Lung (tissue), 12 donors: ENCODE results near the gene LILRA2. TPM values are rescaled to one million over a fixed set of nuclear protein-coding genes. Genes with fewer than 3 reads are reported as not detected.
"Not testable (repeated sequence)": the region's sequence is repeated elsewhere in the genome, so short reads cannot be mapped to it uniquely, and the experiment has no call there.

Experiments used
- ATAC-seq: fragments of 200-7000 bp; cut with Tn5 transposase; one replicate; pipeline ENCODE4 v1.9.1; 2020; ENCODE audit warnings: moderate number of reproducible peaks; ENCODE audit not compliant: insufficient read depth, low FRiP score
- DNase-seq, 3 donors: peaks; one replicate each; pipeline ENCODE4 v3.0.0-alpha.2; 2013 to 2017
- H3K27ac ChIP-seq, 2 donors: one replicate each; pipeline ENCODE4 v1.5.1; 2013; ENCODE audit warnings: mild to moderate bottlenecking in 2 of 2, moderate library complexity in 2 of 2, control low read depth in 1 of 2, inconsistent platforms in 1 of 2, low read depth in 1 of 2, low read length in 1 of 2
- H3K27me3 ChIP-seq, 3 donors: one replicate each; pipeline ENCODE4 v1.5.1; 2013; ENCODE audit warnings: low read length in 2 of 3; ENCODE audit not compliant: control insufficient read depth in 3 of 3, insufficient read depth in 3 of 3
- H3K36me3 ChIP-seq, 4 donors: one replicate each; pipeline ENCODE4 v1.5.1; 2013; ENCODE audit warnings: low read length in 4 of 4, mild to moderate bottlenecking in 1 of 4, moderate library complexity in 1 of 4; ENCODE audit not compliant: control insufficient read depth in 4 of 4, insufficient read depth in 4 of 4
- H3K4me1 ChIP-seq, 5 donors: one replicate each; pipeline ENCODE4 v1.5.1; 2013; ENCODE audit warnings: low read length in 5 of 5, mild to moderate bottlenecking in 2 of 5, moderate library complexity in 1 of 5; ENCODE audit not compliant: control insufficient read depth in 5 of 5, insufficient read depth in 5 of 5
- H3K4me3 ChIP-seq: one replicate; pipeline ENCODE4 v1.5.1; 2013; ENCODE audit warnings: mild to moderate bottlenecking, control low read depth, moderate library complexity
- H3K9ac ChIP-seq, 2 donors: one replicate each; pipeline ENCODE4 v1.5.1; 2013; ENCODE audit warnings: low read length in 2 of 2, control low read depth in 1 of 2; ENCODE audit not compliant: insufficient read depth in 1 of 2
- H3K9me3 ChIP-seq, 4 donors: one replicate each; pipeline ENCODE4 v1.5.1; 2013; ENCODE audit warnings: low read length in 3 of 4, mild to moderate bottlenecking in 1 of 4, moderate library complexity in 1 of 4; ENCODE audit not compliant: control insufficient read depth in 4 of 4, insufficient read depth in 3 of 4
- CTCF ChIP-seq: IDR thresholded peaks from 2 replicates; pipeline ENCODE4 v1.5.1; 2012; ENCODE audit warnings: mild to moderate bottlenecking; ENCODE audit errors: control extremely low read depth, extremely low read depth
- WGBS, 2 donors: extraction: QIAGEN DNeasy Blood & Tissue Kit; methylation state at CpG; one replicate each; pipeline ENCODE4 v1.1.7; 2013; 5-methylcytosine and 5-hydroxymethylcytosine counted together
- polyA plus RNA-seq, 2 donors: library from polyadenylated mRNA; stranded (reverse); fragments of 200-250 nt; gene quantifications; one replicate each; pipeline ENCODE4 v1.2.1, GENCODE V29; 2013
- total RNA-seq, 2 donors: library from RNA; depleted of rRNA in 1 of 2; stranded (reverse); fragments of >200 nt in 1 of 2; gene quantifications; one replicate each; pipeline ENCODE4 v1.2.1, GENCODE V29; 2014 to 2021
- donor health status: control.
- donor health status: control.
- donor health status: Bipolar disorder and iron deficiency.
- donor health status: healthy.
- donor health status: DM: yes; HTN: yes; CAD: no.

Gene LILRA2
- total and polyA plus RNA-seq, 4 donors, result 1.2 to 51.6 (median 9.0) TPM

GRCh38 chr19:54616821-54617560 lies 43.4 kb downstream of the LILRA2 start:
- Histone ChIP-seq H3K27me3 (no peaks in the 10 kb centered on the region), H3K36me3 (no peaks in the 10 kb centered on the region), H3K27ac (no peak overlapping the region), H3K4me3 (no peak overlapping the region), H3K4me1 (no peaks in the 10 kb centered on the region), H3K9ac (no peak overlapping the region), H3K9me3 (peaks cover 0 to 3% (median 1%) of the 10 kb centered on the region in 4 donors)
- ATAC-seq, result peak; percentile 19
- TF ChIP-seq CTCF, result no peak
- 65 to 82% methylated on average over 5 of the region's 5 CpGs for WGBS, 2 donors
- no peak for DNase-seq

GRCh38 chr19:54620464-54620863 lies 46.9 kb downstream of the LILRA2 start:
- Histone ChIP-seq H3K4me3 (no peak overlapping the region), H3K9me3 (peaks cover 0 to 2% (median 0%) of the 10 kb centered on the region in 4 donors), H3K9ac (no peak overlapping the region), H3K27me3 (no peaks in the 10 kb centered on the region), H3K4me1 (no peaks in the 10 kb centered on the region), H3K36me3 (no peaks in the 10 kb centered on the region), H3K27ac (no peak overlapping the region)
- ATAC-seq (no peak), DNase-seq (no peak)
- WGBS, 2 donors, result 81 to 89% methylated on average over 4 of the region's 4 CpGs
- no peak for TF ChIP-seq CTCF

GRCh38 chr19:54622431-54622830 lies 48.8 kb downstream of the LILRA2 start:
- TF ChIP-seq CTCF, result no peak
- Histone ChIP-seq H3K27ac (no peak overlapping the region), H3K9me3 (peaks cover 0 to 4% (median 0%) of the 10 kb centered on the region in 4 donors), H3K9ac (no peak overlapping the region), H3K4me3 (no peak overlapping the region), H3K36me3 (no peaks in the 10 kb centered on the region), H3K4me1 (no peaks in the 10 kb centered on the region), H3K27me3 (no peaks in the 10 kb centered on the region)
- 65 to 77% methylated on average over 4 of the region's 4 CpGs for WGBS, 2 donors
- DNase-seq (no peak), ATAC-seq (no peak)

- not testable (repeated sequence) for H3K27ac ChIP-seq, H3K9ac ChIP-seq, H3K36me3 ChIP-seq, H3K4me3 ChIP-seq, H3K9me3 ChIP-seq, ATAC-seq, H3K27me3 ChIP-seq, DNase-seq, H3K4me1 ChIP-seq
- WGBS, 2 donors, result 71% methylated on average over 8 to 10 of the region's 10 CpGs
These were observed 50.6 kb downstream of the LILRA2 start for GRCh38 chr19:54624234-54624633.

- not testable (repeated sequence) for ATAC-seq, H3K4me3 ChIP-seq, DNase-seq, H3K9ac ChIP-seq, H3K36me3 ChIP-seq, H3K4me1 ChIP-seq, H3K27ac ChIP-seq, H3K9me3 ChIP-seq, H3K27me3 ChIP-seq
- 48 to 59% methylated on average over 14 of the region's 15 CpGs for WGBS, 2 donors
These were observed 51.5 kb downstream of the LILRA2 start for GRCh38 chr19:54624934-54625730.
